Thyroid gland (tissue), 4 donors: ENCODE results near the gene GIPC2. TPM values are rescaled to one million over a fixed set of nuclear protein-coding genes. Genes with fewer than 3 reads are reported as not detected.
"Not testable (repeated sequence)": the region's sequence is repeated elsewhere in the genome, so short reads cannot be mapped to it uniquely, and the experiment has no call there.

Experiments
- DNase-seq, 2 donors: peaks; one replicate each; pipeline ENCODE4 v3.0.0-alpha.2; 2019
- H3K27ac ChIP-seq, 3 donors: fragments of 200-600 bp; sonication (generic); 1 replicate in 2 of 3; 2 replicates in 1 of 3; pipeline ENCODE4 v1.5.1; 2016 to 2019; ENCODE audit warnings: mild to moderate bottlenecking in 1 of 3, moderate library complexity in 1 of 3
- H3K27me3 ChIP-seq: fragments of 200-600 bp; sonication (generic); one replicate; pipeline ENCODE4 v1.5.1; 2019
- H3K36me3 ChIP-seq, 2 donors: fragments of 200-600 bp; sonication (generic); one replicate each; pipeline ENCODE4 v1.5.1; 2016 to 2019
- H3K4me1 ChIP-seq, 2 donors: fragments of 200-600 bp; sonication (generic); one replicate each; pipeline ENCODE4 v1.5.1; 2017 to 2019
- H3K4me3 ChIP-seq, 3 donors: fragments of 200-600 bp; sonication (generic); replicated peaks in 1 of 3; 1 replicate in 2 of 3; 2 replicates in 1 of 3; pipeline ENCODE4 v1.5.1; 2016; ENCODE audit warnings: mild to moderate bottlenecking in 1 of 3
- H3K9me3 ChIP-seq: fragments of 200-600 bp; sonication (generic); one replicate; pipeline ENCODE4 v1.5.1; 2017
- POLR2A ChIP-seq, 2 donors: fragments of 450-650 bp; IDR thresholded peaks; one replicate each; pipeline ENCODE4 v1.6.1; 2017; ENCODE audit warnings: antibody characterized with exemption in 2 of 2, mild to moderate bottlenecking in 2 of 2, moderate library complexity in 1 of 2
- WGBS, 2 donors: methylation state at CpG; one replicate each; pipeline ENCODE4 v1.1.5; 2017; 5-methylcytosine and 5-hydroxymethylcytosine counted together
- intact Hi-C: fragments of 100-400 bp; cut with DNase I; formaldehyde crosslinking; loops from one replicate; pipeline ENCODE4 v1.15.1; 2023
- total RNA-seq, 4 donors: library from RNA; depleted of rRNA; stranded (reverse); fragments of >200 nt; gene quantifications; one replicate each; pipeline ENCODE4 v1.2.3, GENCODE V29; 2016
- TF ChIP-seq, protein P1 (sequence below), 6 experiments: fragments of 200-600 bp in 3 of 6; fragments of 450-650 bp in 3 of 6; sonication (generic) in 3 of 6; IDR thresholded peaks; one replicate each; pipeline ENCODE4 v1.5.1; 2016 to 2019; ENCODE audit warnings: antibody characterized with exemption in 6 of 6, mild to moderate bottlenecking in 2 of 6, inconsistent platforms in 1 of 6, moderate library complexity in 1 of 6

GIPC2 gene
- total RNA-seq, 4 donors from 2014 or later, result 1.5 to 5.0 (median 2.6) TPM

DNA sequence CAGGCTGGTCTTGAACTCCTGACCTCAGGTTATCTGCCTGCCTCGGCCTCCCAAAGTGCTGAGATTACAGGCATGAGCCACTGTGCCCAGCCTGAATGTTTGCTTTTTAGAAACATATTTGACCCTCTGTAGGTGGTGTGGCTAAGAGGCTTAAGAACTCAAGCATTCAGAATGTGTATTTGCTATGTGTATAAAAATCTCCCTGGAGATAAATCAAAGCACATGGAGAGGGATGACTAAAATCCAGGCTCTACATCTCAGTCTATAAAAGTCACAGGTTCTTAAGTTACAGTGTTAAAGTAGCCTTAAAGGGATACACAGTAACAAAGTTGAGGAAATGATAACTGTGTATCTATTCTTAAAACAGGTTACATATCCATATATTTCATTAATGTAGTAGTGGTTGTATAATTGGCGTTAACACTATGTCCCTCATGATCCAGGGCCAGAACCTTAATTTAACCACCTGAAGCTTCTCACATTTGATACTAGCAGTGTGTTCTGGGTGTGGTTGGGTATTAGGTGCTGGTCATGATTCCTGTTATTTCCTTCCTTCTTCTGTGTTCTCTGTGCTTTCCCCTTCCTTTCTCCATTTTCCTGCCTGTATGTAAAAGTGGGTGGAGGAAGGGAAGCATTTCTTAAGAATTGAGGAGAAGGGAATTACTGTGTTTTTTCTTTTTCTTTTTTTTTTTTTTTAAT is 16.2 kb downstream of the GIPC2 start:
- no peaks in the 10 kb centered on the region for H3K36me3 ChIP-seq
- DNase-seq, result no peak

DNA sequence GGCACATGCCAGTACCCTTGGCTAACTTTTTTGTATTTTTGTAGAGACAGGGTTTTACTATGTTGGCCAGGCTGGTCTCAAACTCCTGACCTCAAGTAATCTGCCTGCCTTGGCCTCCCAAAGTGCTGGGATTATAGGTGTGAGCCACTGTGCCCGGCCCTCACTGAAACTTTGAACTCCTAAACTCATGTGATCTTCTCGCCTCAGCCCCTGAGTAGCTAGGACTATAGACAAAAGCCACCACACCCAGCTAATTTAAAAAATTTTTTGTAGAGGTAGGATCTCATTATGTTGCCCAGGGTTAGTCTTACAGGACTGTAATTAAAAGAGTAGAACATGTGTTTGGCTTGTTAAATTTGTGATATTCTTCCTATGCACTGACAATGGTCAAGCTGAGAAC is 19.1 kb downstream of the GIPC2 start:
- H3K4me3 ChIP-seq, H3K9me3 ChIP-seq, DNase-seq, H3K27ac ChIP-seq, intact Hi-C loops, H3K27me3 ChIP-seq, H3K36me3 ChIP-seq, H3K4me1 ChIP-seq: not testable (repeated sequence)
- 97 to 100% methylated on average over 2 of the region's 2 CpGs for WGBS, 2 donors

More for the DNA sequence above, 16.2 kb downstream of the GIPC2 start:
- Histone ChIP-seq H3K27me3 (no peaks in the 10 kb centered on the region), H3K4me3 (no peak overlapping the region), H3K4me1 (no peaks in the 10 kb centered on the region), H3K9me3 (no peaks in the 10 kb centered on the region), H3K27ac (no peak overlapping the region)
- no peak for TF ChIP-seq POLR2A (IDR thresholded peaks at IDR 0.05)
- 70 to 87% methylated on average over 2 of the region's 2 CpGs for WGBS, 2 donors
- intact Hi-C loops, result no loop called here

DNA sequence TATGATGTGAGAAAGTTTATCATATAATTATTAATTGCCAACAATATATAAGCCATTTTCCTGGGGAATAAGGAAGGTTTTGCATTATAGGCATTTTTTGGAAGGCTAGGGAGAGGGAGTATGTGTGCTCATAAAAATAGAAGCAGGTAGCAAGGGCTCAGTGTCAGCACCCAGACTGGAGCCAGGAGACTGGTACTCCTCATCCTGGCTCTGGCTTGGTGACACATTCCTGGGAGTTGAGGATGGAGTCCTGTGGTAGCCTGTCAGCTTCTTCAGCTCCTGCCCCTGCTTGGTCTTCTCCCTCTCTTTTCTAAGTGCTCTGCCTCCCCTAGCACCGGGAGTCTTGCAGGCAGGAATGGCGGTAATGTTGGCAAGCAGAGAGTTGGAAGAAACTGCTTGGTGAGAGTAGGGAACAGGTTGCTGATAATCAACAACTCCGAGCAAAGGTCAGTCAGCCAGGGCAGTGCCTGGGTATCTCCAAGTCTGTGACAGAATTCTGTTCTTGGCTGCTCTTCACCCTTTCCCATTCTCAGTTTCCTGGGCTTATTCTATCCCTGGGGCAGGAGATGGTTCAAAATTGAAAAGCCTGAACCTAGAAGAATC is 23.0 kb downstream of the GIPC2 start:
- 77 to 91% methylated on average over 3 of the region's 3 CpGs for WGBS, 2 donors
- TF ChIP-seq POLR2A (IDR thresholded peaks at IDR 0.05), result no peak
- TF ChIP-seq, protein P1, sequence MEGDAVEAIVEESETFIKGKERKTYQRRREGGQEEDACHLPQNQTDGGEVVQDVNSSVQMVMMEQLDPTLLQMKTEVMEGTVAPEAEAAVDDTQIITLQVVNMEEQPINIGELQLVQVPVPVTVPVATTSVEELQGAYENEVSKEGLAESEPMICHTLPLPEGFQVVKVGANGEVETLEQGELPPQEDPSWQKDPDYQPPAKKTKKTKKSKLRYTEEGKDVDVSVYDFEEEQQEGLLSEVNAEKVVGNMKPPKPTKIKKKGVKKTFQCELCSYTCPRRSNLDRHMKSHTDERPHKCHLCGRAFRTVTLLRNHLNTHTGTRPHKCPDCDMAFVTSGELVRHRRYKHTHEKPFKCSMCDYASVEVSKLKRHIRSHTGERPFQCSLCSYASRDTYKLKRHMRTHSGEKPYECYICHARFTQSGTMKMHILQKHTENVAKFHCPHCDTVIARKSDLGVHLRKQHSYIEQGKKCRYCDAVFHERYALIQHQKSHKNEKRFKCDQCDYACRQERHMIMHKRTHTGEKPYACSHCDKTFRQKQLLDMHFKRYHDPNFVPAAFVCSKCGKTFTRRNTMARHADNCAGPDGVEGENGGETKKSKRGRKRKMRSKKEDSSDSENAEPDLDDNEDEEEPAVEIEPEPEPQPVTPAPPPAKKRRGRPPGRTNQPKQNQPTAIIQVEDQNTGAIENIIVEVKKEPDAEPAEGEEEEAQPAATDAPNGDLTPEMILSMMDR (IDR thresholded peaks at IDR 0.05), result no peak
- H3K4me3 ChIP-seq, result no peak overlapping the region
- no peak for DNase-seq
- no peak overlapping the region for H3K27ac ChIP-seq
- no peaks in the 10 kb centered on the region for H3K36me3 ChIP-seq
- H3K4me1 ChIP-seq, result no peaks in the 10 kb centered on the region
- H3K27me3 ChIP-seq, result no peaks in the 10 kb centered on the region
- intact Hi-C loops, result no loop called here
- H3K9me3 ChIP-seq, result no peaks in the 10 kb centered on the region

DNA sequence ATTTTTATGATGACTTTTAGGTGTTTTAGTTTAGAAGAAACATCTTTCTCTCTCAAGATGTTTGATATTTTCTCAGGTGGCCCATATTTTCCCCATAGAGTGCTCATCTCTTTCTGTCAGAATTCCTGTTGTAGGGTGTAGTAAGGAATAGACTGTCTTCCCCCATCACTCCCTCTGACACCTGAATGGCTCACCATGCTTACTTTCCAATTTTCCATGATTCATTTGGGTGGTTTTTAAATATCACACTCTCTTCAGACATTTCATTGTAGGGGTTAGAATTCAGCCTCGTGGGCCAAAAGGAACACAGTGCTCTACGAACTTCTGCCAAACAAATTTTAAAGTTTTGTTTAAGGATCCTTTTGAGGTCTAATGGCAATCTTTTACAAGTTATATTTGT is 24.0 kb downstream of the GIPC2 start:
- H3K4me3 ChIP-seq, result no peak overlapping the region
- H3K4me1 ChIP-seq, result no peaks in the 10 kb centered on the region
- no peak for DNase-seq
- TF ChIP-seq, protein P1 (IDR thresholded peaks at IDR 0.05), result no peak
- TF ChIP-seq POLR2A (IDR thresholded peaks at IDR 0.05), result no peak
- intact Hi-C loops, result no loop called here
- H3K9me3 ChIP-seq, result no peaks in the 10 kb centered on the region
- no peaks in the 10 kb centered on the region for H3K27me3 ChIP-seq
- no peaks in the 10 kb centered on the region for H3K36me3 ChIP-seq
- WGBS, 2 donors, result 81 to 91% methylated on average over 2 of the region's 2 CpGs
- no peak overlapping the region for H3K27ac ChIP-seq

DNA sequence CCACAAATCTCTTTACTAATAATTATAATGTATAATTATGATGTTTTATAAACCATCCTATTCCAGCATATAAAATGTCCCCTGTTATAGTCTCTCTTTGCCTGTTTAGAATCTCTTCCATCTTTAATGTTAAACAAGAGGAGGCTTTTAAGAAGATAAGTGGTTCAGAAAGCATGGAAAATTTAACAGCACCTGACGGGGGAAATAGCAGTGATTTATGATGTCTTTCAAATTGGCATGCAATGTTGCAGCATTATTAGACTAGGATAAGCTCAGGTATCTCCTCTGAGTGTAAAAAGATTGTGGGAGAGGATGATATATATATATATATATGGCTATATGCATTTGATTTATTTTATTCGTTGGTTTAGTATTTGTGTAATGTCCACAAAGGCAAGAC is 24.4 kb downstream of the GIPC2 start:
- H3K27ac ChIP-seq, result no peak overlapping the region
- no peak for DNase-seq
- no peaks in the 10 kb centered on the region for H3K27me3 ChIP-seq
- no peak for TF ChIP-seq POLR2A (IDR thresholded peaks at IDR 0.05)
- TF ChIP-seq, protein P1 (IDR thresholded peaks at IDR 0.05), result no peak
- H3K4me1 ChIP-seq, result no peaks in the 10 kb centered on the region
- 80 to 84% methylated on average over 2 of the region's 2 CpGs for WGBS, 2 donors
- H3K36me3 ChIP-seq, result no peaks in the 10 kb centered on the region
- intact Hi-C loops, result no loop called here
- no peaks in the 10 kb centered on the region for H3K9me3 ChIP-seq
- H3K4me3 ChIP-seq, result no peak overlapping the region

DNA sequence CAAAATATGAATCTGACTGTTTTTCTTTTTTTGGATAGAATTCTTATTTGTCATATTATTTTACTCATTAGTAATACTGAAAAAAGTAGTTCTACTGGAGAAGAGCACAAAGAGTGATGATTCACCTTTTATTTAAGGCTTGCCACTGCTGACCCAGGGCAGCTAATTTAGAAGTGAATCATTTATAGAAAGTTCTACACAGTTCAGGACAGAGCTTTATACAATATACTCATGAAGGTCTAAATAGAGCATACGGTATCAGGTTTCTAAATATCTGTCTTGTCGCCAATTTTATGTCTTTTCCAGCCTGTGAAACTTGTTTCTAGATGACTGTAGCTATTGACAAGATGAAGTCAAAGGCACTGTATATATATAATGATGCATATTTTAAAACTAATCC is 25.0 kb downstream of the GIPC2 start:
- Histone ChIP-seq H3K9me3 (no peaks in the 10 kb centered on the region), H3K36me3 (no peaks in the 10 kb centered on the region), H3K27ac (no peak overlapping the region), H3K4me3 (no peak overlapping the region), H3K27me3 (no peaks in the 10 kb centered on the region), H3K4me1 (no peaks in the 10 kb centered on the region)
- no peak for DNase-seq
- TF ChIP-seq, protein P1 (IDR thresholded peaks at IDR 0.05), result no peak
- TF ChIP-seq POLR2A (IDR thresholded peaks at IDR 0.05), result no peak
- WGBS, 2 donors, result 74 to 83% methylated on average over 2 of the region's 2 CpGs
- intact Hi-C loops, result no loop called here
